Fibroblast of lung (primary cell): ENCODE measurements around the gene NEK1.
"Not testable (repeated sequence)": the region's sequence is repeated elsewhere in the genome, so short reads cannot be mapped to it uniquely, and the experiment has no call there.

Experiments
- EZH2 ChIP-seq: IDR thresholded peaks from 2 replicates; pipeline ENCODE4 v1.5.1; 2012; ENCODE audit warnings: low read length, control low read depth, mild to moderate bottlenecking; ENCODE audit errors: missing control alignments
- TF ChIP-seq, protein P1 (sequence below), 2 donors: IDR thresholded peaks in 1 of 2; conservative IDR thresholded peaks in 1 of 2; 1 replicate in 1 of 2; 2 replicates in 1 of 2; pipeline ENCODE4 v1.5.1; 2011 to 2012; ENCODE audit warnings: low read length in 2 of 2, control low read depth in 1 of 2, inconsistent platforms in 1 of 2, low read depth in 1 of 2, mild to moderate bottlenecking in 1 of 2

DNA sequence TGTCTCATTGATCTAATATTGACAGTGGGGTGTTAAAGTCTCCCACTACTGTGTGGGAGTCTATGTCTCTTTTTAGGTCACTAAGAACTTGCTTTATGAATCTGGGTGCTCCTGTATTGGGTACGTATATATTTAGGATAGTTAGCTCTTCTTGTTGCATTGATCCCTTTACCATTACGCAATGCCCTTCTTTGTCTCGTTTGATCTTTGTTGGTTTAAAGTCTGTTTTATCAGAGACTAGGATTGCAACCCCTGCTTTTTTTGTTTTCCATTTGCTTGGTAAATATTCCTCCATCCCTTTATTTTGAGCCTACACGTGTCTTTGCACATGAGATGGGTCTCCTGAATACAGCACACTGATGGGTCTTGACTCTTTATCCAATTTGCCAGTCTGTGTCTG, 65.8 kb downstream of the NEK1 start:
- TF ChIP-seq, protein P1, sequence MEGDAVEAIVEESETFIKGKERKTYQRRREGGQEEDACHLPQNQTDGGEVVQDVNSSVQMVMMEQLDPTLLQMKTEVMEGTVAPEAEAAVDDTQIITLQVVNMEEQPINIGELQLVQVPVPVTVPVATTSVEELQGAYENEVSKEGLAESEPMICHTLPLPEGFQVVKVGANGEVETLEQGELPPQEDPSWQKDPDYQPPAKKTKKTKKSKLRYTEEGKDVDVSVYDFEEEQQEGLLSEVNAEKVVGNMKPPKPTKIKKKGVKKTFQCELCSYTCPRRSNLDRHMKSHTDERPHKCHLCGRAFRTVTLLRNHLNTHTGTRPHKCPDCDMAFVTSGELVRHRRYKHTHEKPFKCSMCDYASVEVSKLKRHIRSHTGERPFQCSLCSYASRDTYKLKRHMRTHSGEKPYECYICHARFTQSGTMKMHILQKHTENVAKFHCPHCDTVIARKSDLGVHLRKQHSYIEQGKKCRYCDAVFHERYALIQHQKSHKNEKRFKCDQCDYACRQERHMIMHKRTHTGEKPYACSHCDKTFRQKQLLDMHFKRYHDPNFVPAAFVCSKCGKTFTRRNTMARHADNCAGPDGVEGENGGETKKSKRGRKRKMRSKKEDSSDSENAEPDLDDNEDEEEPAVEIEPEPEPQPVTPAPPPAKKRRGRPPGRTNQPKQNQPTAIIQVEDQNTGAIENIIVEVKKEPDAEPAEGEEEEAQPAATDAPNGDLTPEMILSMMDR (conservative IDR thresholded peaks at IDR 0.05 in 1 of 2, IDR thresholded peaks at IDR 0.05 in 1 of 2; ENCODE audit: low read depth in 1 of 2, low read length in 2 of 2): not testable (repeated sequence)
- TF ChIP-seq EZH2: not testable (repeated sequence)
